ENCODE data around the gene SMG6. TPM values are rescaled to one million over a fixed set of nuclear protein-coding genes. Genes with fewer than 3 reads are reported as not detected.

SMG6 gene
- total RNA-seq, 1 experiment from 2014 or later = 25.6 TPM

DNA sequence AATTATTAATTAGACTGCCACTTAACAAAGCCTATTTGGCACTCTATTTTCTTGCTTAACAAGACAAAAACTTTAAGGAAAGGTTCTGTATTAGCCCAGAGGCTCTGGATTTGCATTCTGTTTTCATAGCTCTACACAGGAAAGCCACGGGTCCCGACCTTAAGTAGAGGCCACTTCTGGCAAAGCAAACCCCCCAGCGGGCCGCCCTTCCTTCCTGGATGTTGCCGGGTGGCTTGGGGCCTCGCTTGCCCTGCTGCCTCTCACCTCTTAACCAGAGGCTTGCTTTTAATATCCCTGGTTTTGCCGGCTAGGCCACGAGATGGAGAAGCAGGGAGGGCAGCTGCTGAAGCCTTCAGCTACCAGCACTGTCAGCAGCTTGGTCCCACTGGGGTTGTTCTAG is 282.9 kb downstream of the SMG6 start (continued):
- TF ChIP-seq CDX4 (CRISPR knock-in tag; IDR thresholded peaks at IDR 0.05; ENCODE audit: borderline replicate concordance) (no peak), MYBL2 (CRISPR knock-in tag; IDR thresholded peaks at IDR 0.05) (no peak), AR (CRISPR knock-in tag; IDR thresholded peaks at IDR 0.05) (no peak)
- TF ChIP-seq, protein P1, sequence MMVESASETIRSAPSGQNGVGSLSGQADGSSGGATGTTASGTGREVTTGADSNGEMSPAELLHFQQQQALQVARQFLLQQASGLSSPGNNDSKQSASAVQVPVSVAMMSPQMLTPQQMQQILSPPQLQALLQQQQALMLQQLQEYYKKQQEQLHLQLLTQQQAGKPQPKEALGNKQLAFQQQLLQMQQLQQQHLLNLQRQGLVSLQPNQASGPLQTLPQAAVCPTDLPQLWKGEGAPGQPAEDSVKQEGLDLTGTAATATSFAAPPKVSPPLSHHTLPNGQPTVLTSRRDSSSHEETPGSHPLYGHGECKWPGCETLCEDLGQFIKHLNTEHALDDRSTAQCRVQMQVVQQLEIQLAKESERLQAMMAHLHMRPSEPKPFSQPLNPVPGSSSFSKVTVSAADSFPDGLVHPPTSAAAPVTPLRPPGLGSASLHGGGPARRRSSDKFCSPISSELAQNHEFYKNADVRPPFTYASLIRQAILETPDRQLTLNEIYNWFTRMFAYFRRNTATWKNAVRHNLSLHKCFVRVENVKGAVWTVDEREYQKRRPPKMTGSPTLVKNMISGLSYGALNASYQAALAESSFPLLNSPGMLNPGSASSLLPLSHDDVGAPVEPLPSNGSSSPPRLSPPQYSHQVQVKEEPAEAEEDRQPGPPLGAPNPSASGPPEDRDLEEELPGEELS (CRISPR knock-in tag; IDR thresholded peaks at IDR 0.05) = no peak

DNA sequence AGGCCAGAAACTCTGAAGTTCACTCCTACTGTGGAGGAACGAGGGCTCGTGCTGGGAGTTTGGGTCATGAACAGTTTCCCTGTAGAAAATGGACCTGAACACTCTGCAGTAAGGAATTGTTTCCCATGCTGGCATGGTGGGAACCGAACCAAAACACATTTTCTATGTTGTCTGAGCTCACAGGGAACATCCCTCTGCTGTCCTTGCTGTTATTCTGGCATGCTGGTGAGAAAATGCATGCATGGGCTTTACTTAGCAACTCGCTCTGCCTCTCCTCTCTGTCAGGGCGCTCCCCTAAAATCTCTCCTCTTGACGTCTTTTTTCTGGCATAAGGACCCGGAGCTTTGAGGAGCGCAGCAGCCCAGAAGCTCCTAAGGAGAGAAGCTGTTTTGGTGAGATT is 283.9 kb downstream of the SMG6 start:
- DNase-seq (ENCODE audit: low spot score) = no peak
- Mint-ChIP-seq H3K36me3 (no peaks in the 10 kb centered on the region), H3K27ac (no peak overlapping the region), H3K9me3 (no peaks in the 10 kb centered on the region), H3K27me3 (ENCODE audit: low read depth) (peaks cover 82% of the 10 kb centered on the region), H3K4me1 (peaks cover 3% of the 10 kb centered on the region; the same call in 1 of the 2 replicates), H3K4me3 (no peak overlapping the region)
- ChIA-PET POLR2A (no interaction called here), CTCF (interaction anchor here (0.9 to 2.6 kb wide), 4 partner anchors 22 to 390 kb away, joined by 3 to 12 read pairs (median 4); partner anchors contain the start of gene OVCA2)
- no peak for ATAC-seq
- TF ChIP-seq CTCF (IDR thresholded peaks at IDR 0.05) (no peak), NR3C1 (CRISPR knock-in tag; conservative IDR thresholded peaks at IDR 0.05; ENCODE audit: low read depth) (no peak), RELA (CRISPR knock-in tag; IDR thresholded peaks at IDR 0.05; ENCODE audit: borderline replicate concordance) (no peak), ZNF121 (CRISPR knock-in tag; IDR thresholded peaks at IDR 0.05) (no peak), FOXK1 (CRISPR knock-in tag; IDR thresholded peaks at IDR 0.05) (no peak), GTF2I (CRISPR knock-in tag; conservative IDR thresholded peaks at IDR 0.05) (no peak), ATF6 (CRISPR knock-in tag; IDR thresholded peaks at IDR 0.05) (no peak), IRF1 (CRISPR knock-in tag; IDR thresholded peaks at IDR 0.05) (no peak), CDX4 (CRISPR knock-in tag; IDR thresholded peaks at IDR 0.05; ENCODE audit: borderline replicate concordance) (no peak), ZBTB21 (CRISPR knock-in tag; IDR thresholded peaks at IDR 0.05; ENCODE audit: borderline replicate concordance) (no peak), KAT7 (CRISPR knock-in tag; IDR thresholded peaks at IDR 0.05; ENCODE audit: borderline replicate concordance) (no peak), SP1 (CRISPR knock-in tag; conservative IDR thresholded peaks at IDR 0.05) (no peak)
- TF ChIP-seq, protein P1 (CRISPR knock-in tag; IDR thresholded peaks at IDR 0.05) = no peak
- TF ChIP-seq, protein P2, sequence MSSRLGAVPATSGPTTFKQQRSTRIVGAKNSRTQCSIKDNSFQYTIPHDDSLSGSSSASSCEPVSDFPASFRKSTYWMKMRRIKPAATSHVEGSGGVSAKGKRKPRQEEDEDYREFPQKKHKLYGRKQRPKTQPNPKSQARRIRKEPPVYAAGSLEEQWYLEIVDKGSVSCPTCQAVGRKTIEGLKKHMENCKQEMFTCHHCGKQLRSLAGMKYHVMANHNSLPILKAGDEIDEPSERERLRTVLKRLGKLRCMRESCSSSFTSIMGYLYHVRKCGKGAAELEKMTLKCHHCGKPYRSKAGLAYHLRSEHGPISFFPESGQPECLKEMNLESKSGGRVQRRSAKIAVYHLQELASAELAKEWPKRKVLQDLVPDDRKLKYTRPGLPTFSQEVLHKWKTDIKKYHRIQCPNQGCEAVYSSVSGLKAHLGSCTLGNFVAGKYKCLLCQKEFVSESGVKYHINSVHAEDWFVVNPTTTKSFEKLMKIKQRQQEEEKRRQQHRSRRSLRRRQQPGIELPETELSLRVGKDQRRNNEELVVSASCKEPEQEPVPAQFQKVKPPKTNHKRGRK (CRISPR knock-in tag; IDR thresholded peaks at IDR 0.05; ENCODE audit: borderline replicate concordance) = no peak

Measured in WTC11 (cell line).